HG03139 (cell line): ENCODE measurements around the gene SETD2.
"Not testable (repeated sequence)": the region's sequence is repeated elsewhere in the genome, so short reads cannot be mapped to it uniquely, and the experiment has no call there.

Source experiments
- ATAC-seq: cut with Tn5 transposase; IDR thresholded peaks from one replicate; pipeline ENCODE4 v1.9.1; 2021; ENCODE audit not compliant: unreplicated experiment

The SETD2 gene

GRCh38 chr3:47102081-47102600, 61.8 kb downstream of the SETD2 start:
- no peak for ATAC-seq

DNA sequence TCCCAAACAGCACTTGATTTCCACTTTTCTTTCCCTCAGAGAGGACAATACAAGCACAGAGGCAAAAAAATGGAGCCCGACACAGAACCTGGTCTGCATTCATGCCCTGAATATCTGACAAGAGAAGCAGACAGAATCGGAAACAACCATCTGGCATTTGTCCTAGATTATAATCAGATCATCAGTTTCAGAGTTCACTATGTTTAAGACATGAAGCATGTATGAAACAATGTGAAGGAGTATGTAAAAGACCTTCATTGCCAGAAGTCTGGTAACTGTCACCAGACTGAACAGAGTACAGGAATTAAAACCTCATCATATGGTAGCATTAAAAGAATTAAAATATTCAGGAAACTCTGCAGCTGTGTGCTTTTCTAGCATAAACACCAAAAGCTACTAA, 65.0 kb downstream of the SETD2 start:
- ATAC-seq, result no peak

DNA sequence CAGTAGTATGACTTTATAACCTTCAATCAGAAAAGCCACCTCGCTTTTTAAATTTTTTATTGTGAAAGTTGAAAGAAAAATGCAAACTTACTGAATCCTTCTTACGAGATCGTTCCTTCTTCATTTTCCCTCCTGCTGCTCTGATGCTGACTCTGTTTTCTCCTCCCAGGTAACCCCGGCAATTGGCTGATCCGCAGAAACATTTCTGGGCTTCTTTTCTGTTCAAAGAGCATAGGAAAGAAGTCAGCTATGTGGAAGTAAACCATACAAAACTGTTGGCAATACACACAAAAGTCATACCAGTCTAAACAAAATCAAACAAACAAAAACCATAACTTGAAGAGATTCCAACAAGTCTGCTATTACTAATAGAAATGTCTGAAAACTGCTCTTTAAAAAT, 66.0 kb downstream of the SETD2 start:
- no peak for ATAC-seq

GRCh38 chr3:47096959-47097358, 67.0 kb downstream of the SETD2 start:
- ATAC-seq, result no peak

- ATAC-seq, result no peak
These were observed 71.8 kb downstream of the SETD2 start for GRCh38 chr3:47092090-47092489.

DNA sequence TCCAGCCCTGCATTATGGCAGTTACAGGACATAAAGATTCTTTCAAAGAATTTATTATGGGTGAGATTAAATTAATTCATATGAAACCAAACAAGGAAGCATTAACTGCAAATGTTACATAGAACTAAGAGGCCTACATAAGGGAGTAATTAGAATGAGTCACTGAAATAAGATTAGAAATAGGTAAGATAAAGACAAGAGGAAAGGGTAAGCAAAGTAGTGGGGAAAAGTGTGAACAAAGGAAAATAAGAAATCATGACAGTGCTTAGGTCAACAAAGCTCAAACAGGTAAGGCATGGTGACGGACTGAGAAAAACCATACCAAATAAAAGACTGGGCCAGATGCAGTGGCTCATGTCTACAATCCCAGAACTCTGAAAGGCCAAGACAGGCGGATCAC, 74.3 kb downstream of the SETD2 start:
- no peak for ATAC-seq

GRCh38 chr3:47086071-47086470, 77.8 kb downstream of the SETD2 start:
- no peak for ATAC-seq

DNA sequence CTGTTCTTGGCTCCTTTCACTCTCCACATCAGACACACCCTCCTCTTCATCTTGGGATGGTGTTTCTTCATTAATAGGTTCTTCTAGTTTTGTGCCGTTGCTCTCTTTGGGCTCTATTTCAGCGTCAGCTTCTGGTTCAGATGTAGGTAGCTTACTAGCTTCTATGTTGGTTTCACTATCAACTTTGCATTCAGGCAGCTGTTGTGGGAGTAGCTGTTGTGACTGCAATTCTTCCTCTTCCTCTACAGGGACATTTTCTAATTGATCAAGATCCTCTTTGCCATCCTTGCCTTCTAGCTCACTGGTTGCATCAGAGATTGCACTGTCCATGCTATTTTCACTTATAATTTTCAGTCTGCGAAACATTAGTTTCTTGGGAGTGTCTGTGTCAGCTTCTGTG, 80.1 kb downstream of the SETD2 start:
- ATAC-seq, result no peak

GRCh38 chr3:47082519-47082918, 81.4 kb downstream of the SETD2 start:
- ATAC-seq, result no peak

GRCh38 chr3:47079432-47079831, 84.5 kb downstream of the SETD2 start:
- ATAC-seq, result no peak

- ATAC-seq, result no peak
These were observed 90.2 kb downstream of the SETD2 start for GRCh38 chr3:47073685-47074084.

DNA sequence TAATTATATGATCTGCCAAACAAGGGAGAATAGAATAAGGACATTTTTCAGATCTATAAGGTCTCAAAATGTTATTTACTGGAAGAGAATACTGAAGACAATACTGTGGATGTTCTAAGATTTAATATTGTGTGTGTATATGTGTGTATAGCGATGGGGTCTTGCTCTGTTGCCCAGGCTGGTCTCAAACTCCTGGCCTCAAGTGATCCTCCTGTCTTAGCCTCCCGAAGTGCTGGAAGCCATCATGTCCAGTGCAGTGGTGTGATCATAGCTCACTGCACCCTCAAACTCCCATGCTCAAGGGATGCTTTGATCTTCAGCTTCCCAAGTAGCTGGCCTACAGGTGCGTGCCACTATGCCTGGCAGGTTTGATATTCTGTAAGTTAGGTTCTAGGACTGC, 93.1 kb downstream of the SETD2 start:
- no peak for ATAC-seq

DNA sequence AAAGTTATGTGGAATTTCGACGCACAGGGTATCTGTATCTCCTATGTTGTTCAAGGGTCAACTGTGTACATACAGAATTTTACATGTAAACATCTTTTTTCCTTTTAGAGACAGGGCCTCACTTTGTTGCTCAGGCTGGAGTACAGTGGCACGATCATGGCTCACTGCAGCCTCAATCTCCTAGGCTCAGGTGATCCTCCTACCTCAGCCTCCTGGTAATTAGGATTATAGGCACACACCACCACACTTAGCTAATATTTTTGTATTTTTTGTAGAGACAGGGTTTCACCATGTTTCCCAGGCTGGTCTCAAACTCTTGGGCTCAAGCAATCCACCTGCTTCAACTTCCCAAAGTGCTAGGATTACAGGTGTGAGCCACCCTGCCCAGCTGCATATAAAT, 97.7 kb downstream of the SETD2 start:
- not testable (repeated sequence) for ATAC-seq

- ATAC-seq, result no peak
These were observed 98.2 kb downstream of the SETD2 start for GRCh38 chr3:47065681-47066080.

DNA sequence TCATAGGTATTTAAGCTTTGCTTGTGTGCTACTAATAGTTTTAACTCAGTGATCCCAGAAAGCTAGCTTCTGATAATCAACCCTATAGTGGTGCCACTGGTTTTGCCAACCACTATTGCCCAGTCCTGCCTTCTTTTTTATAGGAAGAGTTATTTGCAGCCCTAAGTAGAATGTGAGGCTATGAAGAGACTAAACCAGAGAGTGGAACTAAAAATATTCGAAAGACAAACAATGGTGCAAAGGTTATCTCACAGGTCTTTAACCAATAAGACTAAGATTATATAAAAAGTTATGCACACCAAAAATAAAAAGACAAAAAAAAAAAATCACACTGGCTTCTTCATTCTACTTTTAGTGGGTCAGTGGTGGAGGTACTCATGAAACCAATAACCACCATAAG, 98.9 kb downstream of the SETD2 start:
- no peak for ATAC-seq

DNA sequence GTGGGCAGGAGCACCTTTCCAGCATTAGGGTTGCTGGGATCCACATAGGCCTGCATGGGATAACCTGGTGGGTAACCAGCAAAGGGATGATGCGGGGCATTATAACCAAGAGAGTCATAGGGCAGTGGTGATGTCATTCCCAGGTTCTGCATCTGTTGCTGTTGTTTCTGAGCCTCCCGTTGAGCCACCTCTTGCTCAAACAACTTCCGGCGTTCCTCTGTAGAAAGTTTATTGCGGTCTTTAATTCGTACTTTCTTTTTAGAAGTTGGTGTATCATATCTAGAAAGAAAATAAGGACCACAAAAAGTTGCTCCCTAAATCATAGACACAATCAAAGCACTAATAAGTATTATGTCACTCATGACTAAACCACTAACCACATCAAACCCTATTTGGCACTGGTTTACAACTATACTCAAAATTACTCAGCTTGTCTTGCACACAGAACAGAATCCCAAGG, 106.7 kb downstream of the SETD2 start:
- ATAC-seq, result no peak

DNA sequence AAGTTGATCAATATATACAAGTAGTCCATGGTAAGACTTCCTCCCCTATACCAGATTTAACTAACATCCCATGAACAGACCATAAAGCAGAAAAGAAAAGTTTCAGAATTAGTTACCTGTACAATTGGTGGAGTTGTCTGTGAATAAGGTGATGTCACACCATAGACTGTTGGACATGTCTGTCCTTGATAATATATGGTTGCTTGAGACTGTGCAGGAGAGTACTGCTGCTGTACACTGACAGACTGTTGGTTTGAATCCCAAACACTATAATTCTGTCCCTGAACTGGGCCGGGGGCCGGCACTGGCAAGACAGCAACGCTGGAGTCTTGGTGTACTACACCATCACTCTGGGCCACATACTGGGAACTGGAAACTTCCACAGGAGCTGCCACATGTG, 107.2 kb downstream of the SETD2 start:
- no peak for ATAC-seq

DNA sequence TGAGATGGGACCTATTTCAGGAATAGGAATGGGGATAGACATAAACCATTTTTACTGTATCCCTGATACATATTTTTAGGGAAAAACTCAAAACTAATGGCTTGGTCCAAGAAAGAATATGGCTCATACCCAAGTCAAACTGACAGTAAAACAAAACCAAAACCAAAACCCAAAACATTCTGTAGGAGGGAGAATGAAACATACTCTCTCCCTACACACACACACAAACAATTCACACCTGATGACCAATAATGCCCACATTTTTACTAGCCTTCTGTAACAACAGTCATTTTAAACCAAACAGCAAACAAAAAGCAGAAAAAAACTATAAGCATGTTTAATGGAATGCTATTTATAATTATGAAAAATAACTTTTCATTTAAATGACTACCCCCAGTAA, 109.5 kb downstream of the SETD2 start:
- ATAC-seq, result no peak

DNA sequence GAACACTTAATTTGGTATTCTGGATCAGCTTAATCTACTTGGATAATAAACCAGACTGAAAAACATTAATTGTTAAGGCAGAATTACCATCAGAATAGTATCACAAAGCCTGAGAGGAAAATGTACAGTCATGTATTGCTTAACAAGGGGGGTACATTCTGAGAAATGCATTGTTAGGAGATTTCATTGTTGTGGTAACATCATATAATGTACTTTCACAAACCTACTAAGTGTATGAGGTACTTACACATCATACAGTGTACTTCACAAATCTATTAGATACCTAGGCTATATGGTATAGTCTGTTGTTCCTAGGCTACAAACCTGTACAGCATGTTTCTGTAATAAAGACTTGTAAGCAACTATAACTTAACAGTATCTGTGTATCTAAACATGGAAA, 116.2 kb downstream of the SETD2 start:
- ATAC-seq, result no peak

DNA sequence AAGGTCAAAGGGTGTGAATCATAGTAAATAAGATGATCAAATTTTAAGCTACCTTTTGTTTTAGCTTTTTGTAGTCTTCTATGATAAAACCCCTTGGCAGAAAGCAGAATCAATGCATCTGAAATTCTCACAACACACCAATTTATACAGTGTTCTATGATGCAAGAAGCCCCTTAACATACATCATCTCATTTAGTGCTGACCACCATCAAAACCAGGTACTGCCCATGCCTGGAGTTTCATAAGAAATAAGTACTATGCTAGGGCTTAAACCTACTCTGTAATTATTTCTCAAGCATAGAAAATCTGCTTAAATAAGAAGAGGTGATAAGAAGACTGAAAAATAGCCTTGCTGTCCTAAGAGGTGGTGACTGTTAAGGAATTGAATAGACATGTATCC, 116.8 kb downstream of the SETD2 start:
- ATAC-seq, result no peak

DNA sequence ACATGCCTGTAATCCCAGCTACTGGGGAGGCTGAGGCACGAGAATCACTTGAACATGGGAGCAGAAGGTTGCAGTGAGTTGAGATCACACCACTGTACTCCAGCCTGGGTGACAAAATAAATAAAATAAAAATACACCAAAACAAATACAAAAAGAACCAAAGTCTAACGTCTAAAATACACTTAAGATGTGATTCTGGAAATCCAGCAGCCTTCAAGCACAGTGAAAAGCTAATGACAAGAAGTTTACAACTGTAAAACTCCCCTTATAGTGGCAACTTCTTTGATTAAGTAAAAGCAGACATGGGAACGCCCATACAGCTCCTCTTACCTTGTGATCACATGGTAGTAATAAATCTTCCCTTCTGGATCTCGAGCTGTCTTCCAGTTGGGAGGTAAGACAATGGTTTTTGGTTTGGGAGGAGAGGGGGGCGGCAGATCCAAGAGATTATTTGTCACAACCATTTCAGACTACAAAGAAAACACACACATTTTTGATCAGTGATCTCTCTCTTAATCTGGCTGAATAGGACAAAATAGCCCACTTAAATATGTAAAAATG, 121.6 kb downstream of the SETD2 start:
- no peak for ATAC-seq

DNA sequence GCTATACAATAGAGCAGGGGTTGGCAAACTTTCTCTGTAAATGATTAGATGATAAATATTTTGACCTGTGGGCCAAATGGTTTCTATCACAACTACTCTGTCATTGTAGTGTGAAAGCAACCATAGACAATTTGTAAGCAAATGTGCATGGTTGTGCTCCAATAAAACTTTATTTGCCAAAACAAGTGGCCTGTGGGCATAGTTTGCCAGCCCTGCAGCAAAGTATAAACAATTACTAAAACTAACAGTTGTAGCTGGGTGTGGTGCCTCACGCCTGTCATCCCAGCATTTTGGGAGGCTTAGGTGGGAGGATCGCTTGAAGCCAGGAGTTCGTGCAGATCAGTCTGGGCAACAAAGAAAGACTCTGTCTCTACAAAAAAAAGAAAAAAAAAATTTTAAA, 122.8 kb downstream of the SETD2 start:
- no peak for ATAC-seq

- ATAC-seq, result not testable (repeated sequence)
These were observed 126.6 kb downstream of the SETD2 start for GRCh38 chr3:47037302-47037701.
